Left colon (tissue), 2 donors: ENCODE results near the gene CYSRT1. TPM values are rescaled to one million over a fixed set of nuclear protein-coding genes. Genes with fewer than 3 reads are reported as not detected.
"Not testable (repeated sequence)": the region's sequence is repeated elsewhere in the genome, so short reads cannot be mapped to it uniquely, and the experiment has no call there.

ENCODE experiments used
- ATAC-seq: fragments of 200-7000 bp; cut with Tn5 transposase; one replicate; pipeline ENCODE4 v1.9.1; 2020; ENCODE audit warnings: mild to moderate bottlenecking, moderate library complexity
- DNase-seq, 2 donors: peaks; one replicate each; pipeline ENCODE4 v3.0.0-alpha.2; 2020
- intact Hi-C, 2 donors: fragments of 100-400 bp; cut with DNase I in 1 of 2; cut with micrococcal nuclease in 1 of 2; formaldehyde crosslinking; loops; one replicate each; pipeline versions ENCODE4 v1.11.2 to v1.14.0; 2022; cut with DNase I, micrococcal nuclease
- total RNA-seq, 2 donors: library from RNA; stranded (reverse); fragmentation: NEBNext Ultra II Directional; extraction: Animal tissue kit (Norgen Biotek cat#: 25700); gene quantifications; one replicate each; pipeline ENCODE4 v1.2.1, GENCODE V29; 2021
- donor health status: DM: no; HTN: no; CAD: no.
- donor health status: DM: yes; HTN: yes; CAD: no.

Gene CYSRT1
- total RNA-seq, 2 donors from 2014 or later: 0.43 to 0.47 TPM

DNA sequence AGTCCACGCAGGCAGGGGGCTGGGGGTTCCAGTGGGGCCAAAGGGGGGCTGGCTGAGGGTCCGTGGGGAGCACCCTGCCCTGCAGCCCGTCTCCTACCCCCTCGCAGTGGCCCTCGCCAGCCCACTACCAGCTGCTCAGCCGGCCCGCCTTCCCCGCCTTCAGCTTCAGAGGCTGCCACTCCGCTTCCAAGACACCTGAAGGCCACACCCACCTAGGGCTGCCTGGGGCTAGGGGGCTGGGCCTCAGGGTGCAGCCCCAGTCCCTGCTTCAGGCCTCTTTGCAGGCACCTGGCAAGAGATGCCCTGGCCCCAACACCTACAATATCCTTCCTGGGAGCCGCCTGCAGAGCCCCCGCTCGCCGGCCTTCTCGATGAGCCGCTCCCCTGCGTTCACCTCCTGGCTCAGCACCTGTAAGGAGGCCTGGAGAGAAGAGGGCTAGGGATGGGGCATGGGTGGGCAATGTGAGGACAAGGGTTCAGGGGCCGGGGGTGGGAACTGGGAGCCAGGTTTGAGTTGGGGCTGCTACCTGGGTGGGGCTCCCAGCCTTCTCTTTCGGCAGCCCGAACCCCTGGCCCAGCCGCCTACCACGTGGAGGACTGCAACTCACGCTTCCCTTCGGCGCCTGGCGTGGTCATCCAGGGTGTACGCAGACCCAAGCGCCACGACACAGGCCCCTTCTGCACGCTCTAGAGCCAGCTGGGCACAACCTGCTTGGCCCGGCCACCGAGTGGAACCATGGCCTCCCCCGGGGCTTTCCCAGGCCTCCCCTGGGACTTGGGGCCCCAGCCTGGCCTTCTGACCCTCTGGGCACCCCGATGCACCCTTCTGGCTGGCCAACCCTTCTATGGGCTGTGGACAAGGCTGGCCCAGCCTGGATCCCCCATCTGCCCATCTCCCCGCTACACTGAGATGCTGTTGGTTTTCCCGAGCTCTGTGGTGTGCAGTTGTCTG lies 27.9 kb downstream of the CYSRT1 start:
- ATAC-seq (peak; percentile 36), DNase-seq (peak in 1 of 2 donors; percentile 52)
- intact Hi-C loops: no loop called here

DNA sequence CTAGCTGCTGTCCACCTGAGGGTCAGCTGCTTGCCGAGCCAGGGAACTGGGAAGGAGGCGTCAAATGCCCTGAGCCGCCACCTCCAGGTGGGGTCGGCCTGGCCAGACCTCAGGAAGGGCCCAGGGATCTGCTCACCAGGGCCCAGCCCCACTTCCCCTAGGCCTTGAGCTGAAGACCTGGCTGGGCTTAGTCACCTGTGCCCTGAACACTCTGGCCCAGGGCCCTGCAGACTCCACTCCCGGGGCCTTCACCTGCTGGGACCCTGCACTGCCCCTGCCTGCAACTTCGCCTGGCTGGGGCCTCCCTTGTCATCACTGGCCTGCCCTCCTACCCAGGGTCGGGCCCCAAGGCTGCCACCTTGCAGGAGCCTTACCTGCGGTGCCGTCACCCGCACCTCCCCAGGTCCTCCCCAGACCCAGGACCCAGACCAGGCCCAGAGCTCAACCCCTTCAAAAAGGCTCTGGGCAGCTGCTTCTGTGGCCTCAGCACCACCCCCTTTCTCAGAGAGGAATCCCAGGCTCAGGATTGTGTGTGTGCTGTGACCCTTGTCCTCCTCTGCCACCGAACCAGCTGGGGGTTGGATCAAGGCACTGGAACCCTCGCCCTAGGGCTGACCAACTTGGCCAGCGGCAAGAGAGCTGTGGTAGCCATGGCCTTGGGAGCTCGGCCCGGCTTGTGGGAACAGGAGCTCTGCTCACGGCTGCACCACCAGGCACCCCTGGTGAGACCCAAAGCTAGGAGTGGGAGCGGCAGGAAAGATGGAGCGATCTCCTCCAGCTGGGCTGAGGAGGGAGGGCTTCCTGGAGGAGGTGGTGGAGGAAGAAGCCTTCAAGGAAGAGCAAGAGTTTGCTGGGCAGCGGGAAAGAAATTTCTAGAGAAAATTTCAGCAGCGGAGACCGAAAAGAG lies 29.0 kb downstream of the CYSRT1 start:
- no peak for DNase-seq
- intact Hi-C loops: no loop called here
- peak; percentile 49 for ATAC-seq

DNA sequence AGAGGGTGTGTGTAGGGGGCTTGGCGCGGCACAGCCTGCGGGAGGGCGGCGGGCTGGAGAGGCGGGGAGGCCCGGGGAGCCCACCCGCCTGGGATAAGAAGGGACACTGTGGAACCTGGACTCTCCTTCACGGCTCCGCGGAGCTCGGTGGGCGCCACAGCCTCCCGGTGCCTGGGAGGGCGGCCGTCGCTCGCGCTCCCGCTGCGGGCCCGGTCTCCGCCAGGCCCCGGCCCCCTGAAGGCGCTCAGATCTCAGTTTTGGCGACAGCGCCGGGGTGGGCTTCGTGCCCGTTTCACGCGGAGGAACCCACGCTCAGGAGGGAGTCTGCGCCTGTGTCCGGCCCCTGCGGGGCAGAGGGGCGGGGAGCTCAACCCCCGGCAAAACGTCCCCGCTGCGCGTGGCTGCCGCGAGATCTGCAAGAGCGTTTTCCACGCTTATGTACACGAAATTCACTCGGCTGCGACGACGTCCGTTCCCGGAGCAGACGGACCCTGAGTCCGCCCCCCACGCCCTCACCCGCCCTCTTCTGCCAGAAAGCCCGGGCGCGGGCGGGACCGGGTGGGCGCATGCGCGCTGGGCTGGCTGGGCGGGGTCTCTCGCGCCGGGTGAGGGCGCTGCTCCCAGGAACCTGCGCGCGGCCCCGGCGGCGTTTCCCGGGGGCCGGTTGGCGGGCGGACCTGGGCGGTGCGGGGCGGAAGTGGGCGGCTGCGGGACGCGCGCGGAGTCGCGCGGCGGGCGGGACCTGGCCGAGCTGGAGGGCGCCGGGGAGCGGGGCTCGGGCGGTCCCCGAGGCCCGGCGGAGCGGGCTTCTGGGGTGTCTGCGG lies 29.9 kb downstream of the CYSRT1 start, which contains the start of gene NELFB:
Gene NELFB, plus strand, starts transcription at position 704 of the 824 bp plus-strand sequence.
- intact Hi-C loops: no loop called here
- ATAC-seq (peak; percentile 84), DNase-seq (peak; percentile 90 to 96)

DNA sequence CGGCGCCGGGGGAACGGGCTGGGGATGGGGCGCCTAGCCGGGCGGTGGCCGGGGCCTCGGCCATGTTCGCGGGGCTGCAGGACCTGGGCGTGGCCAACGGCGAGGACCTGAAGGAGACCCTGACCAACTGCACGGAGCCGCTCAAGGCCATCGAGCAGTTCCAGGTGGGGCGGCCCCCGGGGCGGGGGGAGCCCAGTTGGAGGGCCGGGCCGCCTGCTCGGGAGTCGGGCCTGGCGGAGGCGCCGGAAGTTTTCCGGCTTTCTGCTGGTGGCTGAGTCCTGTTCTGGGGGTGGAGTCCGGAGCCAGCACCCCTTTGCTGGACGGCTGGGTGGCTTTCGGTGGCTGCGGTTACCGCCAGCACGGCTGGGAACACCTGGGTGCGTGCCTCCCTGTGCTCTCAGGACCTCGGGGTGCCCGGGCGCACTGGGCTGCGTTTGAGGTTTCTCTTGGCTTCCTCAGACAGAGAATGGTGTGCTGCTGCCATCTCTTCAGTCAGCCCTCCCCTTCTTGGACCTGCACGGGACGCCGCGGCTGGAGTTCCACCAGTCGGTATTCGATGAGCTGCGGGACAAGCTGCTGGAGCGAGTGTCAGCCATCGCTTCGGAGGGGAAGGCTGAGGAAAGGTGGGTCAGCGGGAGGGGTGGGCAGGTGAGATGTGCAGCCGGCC lies 30.6 kb downstream of the CYSRT1 start:
- ATAC-seq (peak; percentile 37), DNase-seq (peak in 1 of 2 donors; percentile 72)
- intact Hi-C loops: no loop called here

DNA sequence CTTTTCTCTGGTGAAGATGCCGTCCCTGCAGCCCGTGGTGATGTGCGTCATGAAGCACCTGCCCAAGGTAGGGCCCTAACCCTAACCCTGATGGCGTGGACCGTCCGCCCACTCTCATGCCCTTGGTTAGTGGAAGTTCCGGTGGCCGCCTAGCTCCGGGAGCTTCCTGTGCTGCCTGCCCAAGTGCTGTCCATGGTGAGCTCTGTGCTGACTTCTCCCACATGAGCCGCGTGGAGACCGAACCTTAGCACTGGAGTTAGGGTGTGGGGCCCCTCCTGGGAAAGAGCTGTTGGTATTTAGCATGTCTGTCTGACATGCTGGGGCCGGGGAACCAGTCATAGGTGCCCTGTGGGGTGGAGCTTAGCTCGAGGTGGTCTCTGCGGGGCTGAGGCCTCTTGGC lies 31.4 kb downstream of the CYSRT1 start:
- ATAC-seq: no peak
- DNase-seq: no peak
- intact Hi-C loops: no loop called here

DNA sequence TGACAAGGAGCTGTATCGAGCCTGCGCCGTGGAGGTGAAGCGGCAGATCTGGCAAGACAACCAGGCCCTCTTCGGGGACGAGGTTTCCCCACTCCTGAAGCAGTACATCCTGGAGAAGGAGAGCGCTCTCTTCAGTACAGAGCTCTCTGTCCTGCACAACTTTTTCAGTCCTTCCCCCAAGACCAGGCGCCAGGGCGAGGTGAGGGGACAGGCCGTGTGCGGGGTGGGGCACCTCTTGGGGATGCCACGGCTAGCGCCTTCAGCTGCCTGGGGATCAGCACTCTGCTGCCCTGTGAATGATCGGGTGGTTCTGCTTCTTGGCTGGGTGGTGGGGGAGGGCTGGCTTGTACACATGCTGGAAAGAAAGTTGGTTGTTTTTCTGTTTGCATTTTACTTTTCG lies 31.9 kb downstream of the CYSRT1 start:
- ATAC-seq (no peak), DNase-seq (no peak)
- intact Hi-C loops: no loop called here

DNA sequence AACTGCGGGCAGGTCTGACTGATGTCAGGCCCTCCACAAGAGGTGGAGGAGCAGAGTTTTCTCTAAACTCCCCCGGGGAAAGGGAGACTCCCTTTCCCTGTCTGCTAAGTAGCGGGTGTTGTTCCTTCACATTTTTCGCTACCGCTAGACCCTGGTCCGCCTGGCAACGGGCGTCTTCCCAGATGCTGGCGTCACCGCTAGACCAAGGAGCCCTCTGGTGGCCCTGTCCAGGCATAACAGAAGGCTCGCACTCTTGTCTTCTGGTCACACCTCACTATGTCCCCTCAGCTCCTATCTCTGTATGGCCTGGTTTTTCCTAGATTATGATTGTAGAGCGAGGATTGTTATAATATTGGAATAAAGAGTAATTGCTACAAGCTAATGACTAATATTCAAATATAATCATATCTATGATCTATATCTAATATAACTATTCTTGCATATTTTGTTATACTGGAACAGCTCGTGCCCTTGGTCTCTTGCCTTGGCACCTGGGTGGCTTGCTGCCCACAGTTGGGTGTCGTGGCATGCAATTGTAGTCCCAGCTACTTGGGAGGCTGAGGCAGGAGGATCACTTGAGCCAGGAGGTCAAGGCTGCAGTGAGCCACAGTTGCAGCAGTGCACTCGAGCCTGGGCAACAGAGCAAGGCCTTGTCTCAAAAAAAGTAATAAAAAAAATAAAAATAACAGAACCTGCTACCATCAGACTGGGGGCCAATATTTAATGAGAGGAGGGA lies 37.4 kb downstream of the CYSRT1 start:
- ATAC-seq: peak; percentile 32
- peak in 1 of 2 donors; percentile 28 for DNase-seq
- intact Hi-C loops: not testable (repeated sequence)

DNA sequence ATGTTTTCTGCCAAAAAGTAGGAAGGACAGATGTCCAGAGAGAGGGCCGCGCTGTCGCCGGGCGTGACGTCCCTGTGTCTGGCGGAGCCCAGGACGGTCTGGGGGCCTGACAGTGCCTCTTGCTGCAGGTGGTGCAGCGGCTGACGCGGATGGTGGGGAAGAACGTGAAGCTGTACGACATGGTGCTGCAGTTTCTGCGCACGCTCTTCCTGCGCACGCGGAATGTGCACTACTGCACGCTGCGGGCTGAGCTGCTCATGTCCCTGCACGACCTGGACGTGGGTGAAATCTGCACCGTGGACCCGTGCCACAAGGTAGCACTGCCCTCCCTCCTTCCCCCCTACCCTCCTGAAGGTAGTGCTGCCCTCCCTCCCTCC lies 37.9 kb downstream of the CYSRT1 start:
- no peak for DNase-seq
- intact Hi-C loops: no loop called here

DNA sequence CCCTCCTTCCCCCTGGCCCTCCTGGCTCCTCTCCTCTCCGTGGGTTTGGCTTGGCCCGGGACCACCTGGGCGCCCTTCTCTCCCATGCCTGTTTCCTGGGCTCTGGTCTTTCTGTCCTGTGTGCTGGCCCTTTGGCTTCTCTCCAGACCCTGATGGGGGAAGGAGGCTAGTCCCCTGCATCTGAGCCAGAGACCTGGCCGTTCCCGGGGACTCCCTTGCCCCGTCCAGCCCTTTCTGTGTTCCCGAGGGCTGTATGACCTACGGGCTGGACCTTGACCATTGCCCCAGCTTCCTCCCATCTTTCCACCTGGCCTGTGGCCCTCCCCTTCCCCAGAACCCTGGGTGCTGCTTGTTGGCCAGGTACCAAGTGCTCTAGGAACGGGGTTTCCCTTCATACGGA lies 38.5 kb downstream of the CYSRT1 start:
- intact Hi-C loops: no loop called here
- ATAC-seq (no peak), DNase-seq (no peak)

More for the DNA sequence above, 37.9 kb downstream of the CYSRT1 start:
- peak; percentile 9 for ATAC-seq

DNA sequence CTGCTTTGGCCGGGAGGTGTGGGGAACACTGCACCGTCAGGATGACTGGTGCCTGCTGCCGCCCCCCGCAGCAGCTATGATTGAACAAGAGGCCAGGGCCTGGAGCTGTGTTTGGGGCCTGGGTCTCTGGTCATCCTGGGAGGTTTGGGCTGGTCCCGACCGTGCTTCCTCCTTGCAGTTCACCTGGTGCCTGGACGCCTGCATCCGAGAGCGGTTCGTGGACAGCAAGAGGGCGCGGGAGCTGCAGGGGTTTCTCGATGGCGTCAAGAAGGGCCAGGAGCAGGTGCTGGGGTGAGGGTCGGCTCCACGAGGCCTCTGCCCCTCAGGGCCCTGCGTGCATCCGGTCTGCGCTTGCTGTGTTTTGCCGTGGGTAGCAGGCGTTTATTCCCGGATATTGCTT lies 39.1 kb downstream of the CYSRT1 start:
- ATAC-seq (no peak), DNase-seq (no peak)
- intact Hi-C loops: no loop called here

DNA sequence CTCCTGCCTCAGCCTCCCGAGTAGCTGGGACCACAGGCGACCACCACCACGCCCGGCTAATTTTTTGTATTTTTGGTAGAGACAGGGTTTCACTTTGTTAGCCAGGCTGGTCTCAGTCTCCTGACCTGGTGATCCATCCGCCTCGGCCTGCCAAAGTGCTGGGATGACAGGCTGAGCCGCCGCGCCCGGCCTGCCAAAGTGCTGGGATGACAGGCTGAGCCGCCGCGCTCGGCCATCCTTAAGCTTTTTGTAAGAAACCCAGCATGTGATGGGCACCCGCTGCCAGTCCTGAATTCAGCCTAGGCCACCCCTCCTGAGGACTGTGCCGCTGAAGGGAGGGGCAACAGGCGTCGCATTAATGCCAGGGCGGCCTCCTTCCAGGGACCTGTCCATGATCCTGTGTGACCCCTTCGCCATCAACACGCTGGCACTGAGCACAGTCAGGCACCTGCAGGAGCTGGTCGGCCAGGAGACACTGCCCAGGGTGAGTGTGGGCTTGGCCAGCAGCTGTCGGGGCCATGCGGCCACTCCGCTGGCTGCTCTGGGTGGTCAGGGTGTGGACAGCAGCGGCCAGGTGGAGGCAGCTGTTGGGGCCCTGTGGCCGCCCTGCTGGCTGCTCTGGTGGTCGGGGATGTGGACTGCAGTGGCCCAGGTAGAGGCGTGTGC lies 40.7 kb downstream of the CYSRT1 start:
- DNase-seq (no peak), ATAC-seq (no peak)
- intact Hi-C loops: no loop called here

DNA sequence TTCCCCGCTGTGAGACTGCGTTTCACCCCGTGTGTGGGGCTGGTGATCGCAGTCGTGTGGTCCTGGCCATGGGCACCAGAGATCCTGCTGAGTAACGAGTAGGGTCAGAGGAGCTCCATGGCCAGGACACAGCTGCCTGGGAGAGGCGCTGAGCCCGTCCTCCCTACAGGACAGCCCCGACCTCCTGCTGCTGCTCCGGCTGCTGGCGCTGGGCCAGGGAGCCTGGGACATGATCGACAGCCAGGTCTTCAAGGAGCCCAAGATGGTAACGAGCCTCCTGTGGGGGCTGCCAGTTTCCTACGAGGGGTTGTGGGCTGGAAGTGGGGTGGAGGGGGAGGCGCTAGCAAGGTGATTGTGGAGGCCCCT lies 41.2 kb downstream of the CYSRT1 start:
- no peak for DNase-seq
- intact Hi-C loops: no loop called here

DNA sequence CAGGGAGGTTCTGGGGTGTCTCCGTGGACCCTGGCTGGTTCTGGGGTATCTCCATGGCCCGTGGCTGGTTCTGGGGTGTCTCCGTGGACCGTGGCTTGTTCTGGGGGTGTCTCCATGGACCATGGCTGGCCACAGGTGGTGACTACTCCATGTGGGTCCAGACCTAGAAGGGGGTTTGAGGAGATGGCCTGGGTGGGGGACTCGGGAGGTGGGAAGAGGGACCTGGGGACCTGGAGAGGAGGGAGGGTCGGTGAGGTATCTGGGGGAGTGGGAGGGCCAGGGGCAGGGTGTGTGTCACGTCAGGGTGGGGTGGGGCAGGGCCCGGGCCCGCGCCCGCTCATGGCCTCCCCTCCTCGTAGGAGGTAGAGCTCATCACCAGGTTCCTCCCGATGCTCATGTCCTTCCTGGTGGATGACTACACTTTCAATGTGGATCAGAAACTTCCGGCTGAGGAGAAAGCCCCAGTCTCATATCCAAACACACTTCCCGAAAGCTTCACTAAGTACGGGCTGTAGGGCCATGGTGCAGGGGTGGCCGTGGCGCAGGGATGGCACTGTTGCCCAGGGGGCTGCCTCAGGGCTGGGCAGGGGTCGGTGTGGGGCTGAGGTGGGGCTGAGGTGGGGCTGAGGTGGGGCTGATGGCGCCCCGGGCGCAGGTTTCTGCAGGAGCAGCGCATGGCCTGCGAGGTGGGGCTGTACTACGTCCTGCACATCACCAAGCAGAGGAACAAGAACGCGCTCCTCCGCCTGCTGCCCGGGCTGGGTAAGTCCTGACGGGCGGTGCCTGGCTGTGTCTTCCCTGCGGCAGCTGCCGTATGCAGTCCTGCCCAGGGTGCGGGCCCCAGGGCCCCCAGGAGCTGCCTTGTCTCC lies 41.8 kb downstream of the CYSRT1 start:
- DNase-seq: no peak
- ATAC-seq: no peak
- intact Hi-C loops: no loop called here

More for the DNA sequence above, 41.2 kb downstream of the CYSRT1 start:
- no peak for ATAC-seq

DNA sequence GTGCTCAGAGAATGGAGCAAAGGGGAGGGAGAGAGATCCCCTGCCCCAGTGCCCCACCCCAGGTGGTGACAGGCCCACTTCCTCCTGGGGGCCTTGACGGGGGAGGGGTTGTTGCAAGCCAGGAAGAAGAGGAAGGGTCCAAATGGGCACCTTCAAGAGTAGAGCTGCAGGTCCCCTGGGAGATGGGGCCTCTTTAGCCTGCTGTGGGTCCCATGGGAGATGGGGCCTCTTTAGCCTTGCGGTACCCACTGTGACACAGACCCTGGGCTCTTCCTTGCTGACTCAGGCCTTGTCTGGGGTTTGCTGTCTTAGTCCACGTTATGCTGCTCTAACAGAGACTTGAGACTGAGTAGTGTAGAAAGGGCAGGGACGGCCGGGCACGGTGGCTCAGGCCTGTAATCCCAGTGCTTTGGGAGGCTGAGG lies 43.0 kb downstream of the CYSRT1 start:
- DNase-seq (no peak), ATAC-seq (no peak)
- intact Hi-C loops: no loop called here

DNA sequence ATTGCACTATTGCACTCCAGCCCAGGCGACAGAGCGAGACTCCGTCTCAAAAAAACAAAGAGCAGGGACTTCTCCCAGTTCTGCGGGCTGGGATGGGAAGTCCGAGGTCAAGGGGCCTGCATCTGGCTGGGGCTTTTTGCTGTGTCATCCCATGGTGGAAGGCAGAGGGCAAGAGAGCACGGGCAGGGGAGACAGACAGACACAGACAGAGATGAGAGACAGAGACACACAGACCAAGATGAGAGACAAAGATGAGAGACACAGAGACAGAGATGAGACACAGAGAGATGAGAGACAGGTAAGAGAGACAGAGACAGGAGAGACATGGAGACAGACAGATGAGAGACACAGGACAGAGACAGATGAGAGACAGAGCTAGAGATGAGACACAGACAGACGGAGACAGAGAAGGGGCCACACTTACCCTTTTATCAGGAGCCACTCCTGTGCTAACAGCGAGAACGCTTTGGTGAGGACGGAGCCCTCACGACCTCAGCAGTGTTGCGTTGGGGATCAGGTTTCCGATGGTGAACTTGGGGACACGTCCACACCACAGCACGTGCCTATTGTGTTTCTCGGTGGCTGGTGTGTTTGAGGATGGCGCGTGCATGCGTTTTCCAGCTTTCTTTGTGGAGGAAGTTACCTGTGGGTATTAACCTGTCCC lies 43.7 kb downstream of the CYSRT1 start:
- DNase-seq: no peak
- ATAC-seq: no peak
- intact Hi-C loops: no loop called here
